GM19240 (cell line): Measurements from ENCODE around the gene PAPLN.

Experiments used
- DNase-seq: peaks from one replicate; pipeline ENCODE4 v3.0.0; 2011; ENCODE audit warnings: low spot score; ENCODE audit not compliant: insufficient read length

Gene PAPLN

GRCh38 chr14:73258845-73259611 is 21.7 kb downstream of the PAPLN start:
- no peak for DNase-seq

GRCh38 chr14:73259837-73260236 is 22.5 kb downstream of the PAPLN start:
- no peak for DNase-seq

GRCh38 chr14:73260574-73260973 is 23.3 kb downstream of the PAPLN start:
- DNase-seq: no peak

- DNase-seq: no peak
Measured at GRCh38 chr14:73261075-73261474, 23.8 kb downstream of the PAPLN start.

- no peak for DNase-seq
Measured at GRCh38 chr14:73261520-73262426, 24.5 kb downstream of the PAPLN start.

- no peak for DNase-seq
Measured at GRCh38 chr14:73262427-73263183, 25.3 kb downstream of the PAPLN start.

- DNase-seq: no peak
Measured at GRCh38 chr14:73263606-73264005, 26.3 kb downstream of the PAPLN start.

- DNase-seq: no peak
Measured at GRCh38 chr14:73264080-73264884, 27.0 kb downstream of the PAPLN start.

GRCh38 chr14:73264885-73265720 is 27.8 kb downstream of the PAPLN start:
- no peak for DNase-seq

- DNase-seq: no peak
Measured at GRCh38 chr14:73265721-73266046, 28.4 kb downstream of the PAPLN start.

- DNase-seq: no peak
Measured at GRCh38 chr14:73266317-73266716, 29.0 kb downstream of the PAPLN start.

- no peak for DNase-seq
Measured at GRCh38 chr14:73267474-73267873, 30.2 kb downstream of the PAPLN start.

- DNase-seq: peak; percentile 60
Measured at GRCh38 chr14:73269729-73270531, 32.6 kb downstream of the PAPLN start.

- no peak for DNase-seq
Measured at GRCh38 chr14:73272393-73272792, 35.1 kb downstream of the PAPLN start.

GRCh38 chr14:73273799-73274198 is 36.5 kb downstream of the PAPLN start:
- no peak for DNase-seq

GRCh38 chr14:73276836-73277235 is 39.5 kb downstream of the PAPLN start:
- DNase-seq: no peak

GRCh38 chr14:73277376-73277775 is 40.1 kb downstream of the PAPLN start:
- no peak for DNase-seq

- DNase-seq: no peak
Measured at GRCh38 chr14:73280903-73281302, 43.6 kb downstream of the PAPLN start.

GRCh38 chr14:73283608-73284379 is 46.5 kb downstream of the PAPLN start:
- DNase-seq: no peak
